ENCODE results near the gene ARHGAP24.
"Not testable (repeated sequence)": the region's sequence is repeated elsewhere in the genome, so short reads cannot be mapped to it uniquely, and the experiment has no call there.

ARHGAP24 gene

GRCh38 chr4:85968945-85969819 is 494.2 kb downstream of the ARHGAP24 start:
- no peak for DNase-seq

DNA sequence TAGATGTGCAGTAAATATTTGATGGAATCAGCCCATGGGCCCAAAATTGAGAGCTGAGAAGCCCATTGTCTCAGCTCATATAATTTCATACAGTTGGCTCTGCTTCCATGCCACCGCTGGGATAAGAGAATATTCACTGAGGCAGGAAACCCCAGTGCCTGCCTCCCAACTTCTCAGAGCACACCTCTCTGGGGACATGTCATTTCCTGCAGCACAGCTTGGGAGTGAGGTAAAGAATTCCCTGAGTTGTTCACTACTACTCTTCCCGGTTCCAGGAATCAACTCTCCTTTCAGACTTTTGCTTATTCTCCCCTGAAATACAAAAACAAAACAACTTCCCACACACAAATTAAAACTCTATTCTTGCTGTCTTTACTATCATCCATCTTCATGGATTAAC is 495.6 kb downstream of the ARHGAP24 start:
- no peak for DNase-seq

DNA sequence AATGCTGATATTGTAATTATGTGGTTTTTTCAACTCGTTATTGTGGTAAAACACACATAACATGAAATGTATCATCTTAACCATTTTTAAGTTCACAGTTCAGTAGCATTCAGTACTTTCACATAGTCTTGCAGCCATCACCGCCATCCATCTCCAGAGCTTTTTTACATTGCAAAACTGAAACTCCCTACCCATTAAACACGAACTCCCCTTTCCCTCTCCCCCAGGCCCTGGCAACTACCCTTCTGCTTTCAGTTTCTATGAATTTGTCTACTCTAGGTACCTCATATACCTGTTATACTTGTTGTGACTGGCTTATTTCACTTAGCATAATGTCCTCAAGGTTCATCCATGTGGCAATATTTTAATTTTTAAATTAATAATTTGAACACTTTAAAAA is 504.3 kb downstream of the ARHGAP24 start:
- DNase-seq, result no peak

DNA sequence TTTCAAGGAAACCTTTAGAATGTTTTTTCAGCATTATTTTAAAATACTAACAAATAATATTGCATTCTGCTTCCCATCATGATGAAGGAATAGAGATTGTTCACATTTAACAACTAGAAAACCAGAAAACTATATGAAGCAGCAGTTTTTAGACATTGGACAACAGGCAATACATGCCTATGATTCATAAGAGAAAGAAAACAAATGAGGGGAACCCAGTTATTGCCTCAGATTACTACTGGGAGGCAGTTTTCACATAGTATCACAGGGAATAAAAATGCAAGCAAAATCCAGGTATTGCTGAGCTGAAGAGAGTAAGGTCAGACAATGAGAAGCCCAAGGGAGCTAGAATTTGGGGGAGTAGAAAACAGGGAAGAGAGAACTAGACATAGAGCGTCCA is 511.3 kb downstream of the ARHGAP24 start:
- no peak for DNase-seq

GRCh38 chr4:85993641-85994040 is 518.7 kb downstream of the ARHGAP24 start:
- no peak for DNase-seq

DNA sequence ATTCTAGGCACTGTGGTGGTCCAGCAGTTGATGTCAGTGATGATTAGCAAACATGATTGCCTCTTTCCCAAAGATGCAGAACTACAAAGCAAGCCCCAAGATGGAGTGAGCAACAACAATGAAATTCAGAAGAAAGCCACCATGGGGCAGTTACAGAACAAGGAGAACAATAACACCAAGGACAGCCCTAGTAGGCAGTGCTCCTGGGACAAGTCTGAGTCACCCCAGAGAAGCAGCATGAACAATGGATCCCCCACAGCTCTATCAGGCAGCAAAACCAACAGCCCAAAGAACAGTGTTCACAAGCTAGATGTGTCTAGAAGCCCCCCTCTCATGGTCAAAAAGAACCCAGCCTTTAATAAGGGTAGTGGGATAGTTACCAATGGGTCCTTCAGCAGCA is 519.6 kb downstream of the ARHGAP24 start:
- DNase-seq, result no peak

- DNase-seq, result no peak
Measured at GRCh38 chr4:85995361-85995760, 520.4 kb downstream of the ARHGAP24 start.

DNA sequence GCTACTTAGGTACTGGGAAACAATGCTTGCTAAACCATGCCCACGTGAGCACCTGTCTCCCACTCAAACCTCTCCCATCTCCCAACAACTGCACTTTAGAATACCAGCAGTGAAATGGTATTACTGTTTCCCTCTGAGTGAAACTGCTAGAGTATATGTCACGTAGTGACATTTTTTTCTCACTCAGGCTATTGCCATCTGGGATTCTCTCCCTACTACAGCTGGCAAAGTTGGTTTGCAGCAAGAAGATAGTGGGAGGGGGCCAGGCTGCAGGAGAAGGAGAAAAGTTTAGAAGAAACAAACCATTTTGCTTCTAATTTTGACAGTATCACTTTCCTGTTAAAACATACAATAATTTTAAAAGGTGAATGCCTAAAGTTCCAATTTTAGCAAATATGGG is 526.6 kb downstream of the ARHGAP24 start:
- DNase-seq, result no peak

- DNase-seq, result no peak
Measured at GRCh38 chr4:86004030-86004429, 529.1 kb downstream of the ARHGAP24 start.

DNA sequence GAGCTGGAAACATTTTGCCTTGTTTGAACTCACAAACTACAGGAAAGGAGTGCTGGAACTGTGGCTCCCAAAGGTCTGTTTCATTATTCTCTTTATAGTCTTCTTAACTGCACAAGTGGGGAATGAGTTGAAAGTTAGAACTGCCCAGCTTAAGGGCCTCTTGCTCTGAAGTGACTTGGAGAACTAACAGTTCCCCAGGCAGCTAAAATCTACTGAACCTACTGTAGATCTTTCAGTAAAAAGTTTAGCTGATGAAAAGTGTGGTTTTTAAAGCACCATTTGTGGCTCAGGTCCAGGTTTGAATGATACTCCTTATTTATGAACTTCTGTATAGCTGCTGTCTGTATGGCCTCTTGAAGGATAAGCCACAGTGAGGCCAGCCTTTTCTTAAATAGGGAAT is 531.1 kb downstream of the ARHGAP24 start:
- no peak for DNase-seq

GRCh38 chr4:86007042-86007441 is 532.1 kb downstream of the ARHGAP24 start:
- DNase-seq, result no peak

DNA sequence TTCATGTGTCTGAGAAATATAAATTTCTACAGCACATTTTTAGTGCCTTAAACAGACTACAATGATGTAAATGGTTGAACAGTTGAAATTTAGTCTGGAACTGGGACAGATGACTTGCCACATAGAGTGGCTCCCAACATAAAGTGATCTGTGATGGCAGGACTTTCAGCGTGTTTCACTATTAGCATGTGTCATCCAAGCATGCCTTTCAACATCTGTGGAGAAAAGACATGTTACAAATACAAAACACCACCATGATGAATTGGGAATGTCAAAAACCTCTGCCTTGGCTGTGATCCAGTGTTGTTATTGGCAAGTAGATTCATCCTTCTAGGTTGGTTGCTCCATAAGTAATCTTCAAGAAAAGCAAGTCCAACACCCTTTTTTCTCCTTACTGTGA is 536.2 kb downstream of the ARHGAP24 start:
- DNase-seq, result no peak

DNA sequence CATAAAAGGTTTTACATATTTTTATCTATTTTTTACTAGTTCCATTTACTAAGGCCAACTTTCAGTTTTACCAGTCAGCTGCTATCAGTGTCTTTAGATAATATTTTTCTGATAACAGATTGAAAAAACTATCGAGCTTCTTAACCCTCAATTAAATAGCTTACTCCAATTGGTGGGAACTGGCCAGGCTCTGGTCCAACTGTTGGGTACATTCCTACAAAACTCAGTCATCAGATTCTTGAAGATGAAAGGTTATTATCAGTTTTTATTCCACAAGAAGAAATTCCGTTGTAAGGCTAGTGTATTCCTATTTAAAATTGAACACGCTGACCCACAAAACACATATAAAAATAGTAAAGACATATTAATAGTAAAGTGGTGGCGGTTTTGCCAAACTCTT is 538.7 kb downstream of the ARHGAP24 start:
- DNase-seq, result no peak

GRCh38 chr4:86014599-86014998 is 539.6 kb downstream of the ARHGAP24 start:
- no peak for DNase-seq

DNA sequence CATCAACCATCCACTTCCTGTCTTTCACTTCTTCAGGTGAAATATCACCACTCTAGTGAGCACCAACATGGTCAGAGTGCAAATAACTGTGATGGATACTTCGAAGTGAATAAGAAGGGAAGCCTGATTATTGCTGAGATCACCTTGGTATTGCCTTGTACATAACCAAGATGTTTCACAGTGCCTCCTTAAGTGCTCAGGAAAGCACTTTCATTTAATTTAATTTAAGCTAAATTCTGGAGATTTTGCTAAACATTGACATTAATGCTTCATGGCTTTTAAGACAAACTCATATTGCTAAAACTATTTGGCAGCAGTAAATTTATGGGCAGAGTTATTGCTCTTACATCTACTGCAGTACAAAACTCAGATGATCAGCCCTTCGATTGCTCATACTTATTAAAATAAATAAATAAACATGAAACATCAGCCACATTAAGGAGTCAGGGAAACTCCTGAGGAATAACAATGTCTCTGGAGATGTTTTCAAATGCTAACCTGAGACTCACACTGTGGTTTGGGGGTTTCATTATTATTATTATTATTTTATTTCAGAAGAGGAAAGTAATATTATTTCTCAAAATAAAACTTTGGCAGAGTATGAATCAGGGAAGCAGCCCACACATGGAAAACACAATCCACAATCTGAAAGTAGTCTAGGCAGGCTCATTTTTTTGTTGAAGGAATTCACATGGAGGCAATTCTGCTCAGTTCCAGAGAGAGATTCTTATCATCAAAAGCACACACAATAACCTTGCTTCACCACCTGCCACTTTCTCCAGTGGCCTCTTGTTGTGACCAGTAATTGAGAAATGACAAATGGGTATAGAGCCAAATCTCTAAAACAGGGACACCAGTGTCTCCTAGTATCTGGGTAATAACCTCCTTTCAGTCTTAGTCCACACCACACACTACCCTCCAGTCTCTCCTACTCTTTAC is 540.7 kb downstream of the ARHGAP24 start:
- DNase-seq, result no peak

DNA sequence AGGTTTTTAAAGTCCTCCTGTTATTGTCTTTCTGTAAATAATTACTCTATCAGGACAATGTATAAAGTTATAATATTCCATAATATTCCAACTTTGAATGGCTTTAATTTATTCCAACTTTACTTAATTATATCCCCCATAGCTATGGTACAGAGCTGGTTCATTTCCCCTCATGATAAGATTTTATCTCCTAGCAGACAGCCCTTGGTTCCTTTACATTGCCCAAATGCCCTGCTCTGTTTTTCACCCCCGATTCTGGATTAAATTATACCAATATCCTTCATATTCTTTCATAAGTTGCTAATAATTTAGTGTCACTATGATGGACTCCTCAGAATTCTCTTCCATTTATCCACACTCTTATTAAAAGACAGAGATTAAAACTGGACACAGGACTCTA is 544.4 kb downstream of the ARHGAP24 start:
- no peak for DNase-seq

DNA sequence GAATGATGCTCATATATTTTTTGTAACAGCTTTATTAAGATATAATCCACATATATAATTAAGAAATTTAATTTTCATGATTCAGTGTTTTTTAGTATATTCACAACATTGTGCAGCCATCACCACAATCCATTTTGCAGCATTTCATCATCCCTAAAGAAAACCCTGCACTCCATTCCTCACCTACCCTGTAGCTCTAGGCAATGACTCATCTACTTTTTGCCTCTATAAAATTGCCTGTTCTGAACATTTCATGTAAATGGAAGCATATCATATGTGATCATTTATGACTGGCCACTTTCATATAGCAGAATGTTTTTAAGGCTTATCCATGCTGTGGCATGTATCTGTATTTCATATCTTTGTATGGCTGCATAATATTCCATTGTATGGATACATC is 545.0 kb downstream of the ARHGAP24 start:
- no peak for DNase-seq

GRCh38 chr4:86021671-86022070 is 546.7 kb downstream of the ARHGAP24 start:
- not testable (repeated sequence) for DNase-seq

DNA sequence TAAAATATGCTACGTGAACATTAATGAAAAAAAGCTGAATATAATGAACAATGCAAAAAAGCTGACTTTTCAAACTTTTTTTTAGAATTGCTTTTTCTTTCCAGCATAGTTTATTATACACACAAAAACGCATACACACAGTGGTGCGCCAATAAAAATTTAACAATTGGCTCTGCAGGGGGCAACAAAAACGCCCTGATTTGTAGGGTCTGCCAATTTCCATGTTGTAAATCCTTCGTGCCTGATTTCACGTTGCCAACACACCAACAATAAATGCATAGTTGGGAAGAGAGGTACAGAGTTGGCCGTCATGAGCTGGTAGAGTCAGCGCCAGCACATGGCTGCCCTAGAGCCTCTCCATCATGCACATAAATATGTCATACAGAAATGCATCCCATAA is 551.8 kb downstream of the ARHGAP24 start:
- DNase-seq, result no peak

- DNase-seq, result no peak
Measured at GRCh38 chr4:86031927-86032326, 557.0 kb downstream of the ARHGAP24 start.

GRCh38 chr4:86032476-86033022 is 557.6 kb downstream of the ARHGAP24 start:
- DNase-seq, result no peak

GRCh38 chr4:86033171-86033570 is 558.2 kb downstream of the ARHGAP24 start:
- no peak for DNase-seq

DNA sequence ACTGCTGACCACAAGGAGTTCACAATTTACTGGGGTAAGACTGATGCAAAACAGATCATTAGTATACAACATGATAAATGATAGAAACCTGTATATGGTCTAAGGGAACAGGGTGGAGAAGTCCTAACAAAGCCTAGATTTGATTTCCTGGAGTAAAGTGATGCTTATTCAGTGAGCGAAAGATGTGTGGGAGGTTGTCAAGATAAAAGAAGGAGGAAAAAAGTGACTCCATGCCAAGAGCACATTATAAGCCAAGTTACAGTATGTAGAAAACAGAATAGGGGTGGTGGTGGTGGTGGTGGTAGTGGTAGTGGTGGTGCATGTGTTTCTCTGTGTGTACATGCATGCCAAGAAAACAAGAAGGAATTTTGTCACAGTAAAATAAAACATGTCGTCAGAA is 559.7 kb downstream of the ARHGAP24 start:
- DNase-seq, result no peak

- DNase-seq, result no peak
Measured at GRCh38 chr4:86035688-86036087, 560.7 kb downstream of the ARHGAP24 start.
